Suppressor macrophage treated with lipopolysaccharide for 4 hours (primary cell): ENCODE measurements around the gene KLF13.
A peak's percentile ranks its signal among the peaks of the same experiment; 100 is the strongest.

Source experiments
- DNase-seq: peaks from one replicate; pipeline ENCODE4 v3.0.0-alpha.2; 2020

Gene KLF13

DNA sequence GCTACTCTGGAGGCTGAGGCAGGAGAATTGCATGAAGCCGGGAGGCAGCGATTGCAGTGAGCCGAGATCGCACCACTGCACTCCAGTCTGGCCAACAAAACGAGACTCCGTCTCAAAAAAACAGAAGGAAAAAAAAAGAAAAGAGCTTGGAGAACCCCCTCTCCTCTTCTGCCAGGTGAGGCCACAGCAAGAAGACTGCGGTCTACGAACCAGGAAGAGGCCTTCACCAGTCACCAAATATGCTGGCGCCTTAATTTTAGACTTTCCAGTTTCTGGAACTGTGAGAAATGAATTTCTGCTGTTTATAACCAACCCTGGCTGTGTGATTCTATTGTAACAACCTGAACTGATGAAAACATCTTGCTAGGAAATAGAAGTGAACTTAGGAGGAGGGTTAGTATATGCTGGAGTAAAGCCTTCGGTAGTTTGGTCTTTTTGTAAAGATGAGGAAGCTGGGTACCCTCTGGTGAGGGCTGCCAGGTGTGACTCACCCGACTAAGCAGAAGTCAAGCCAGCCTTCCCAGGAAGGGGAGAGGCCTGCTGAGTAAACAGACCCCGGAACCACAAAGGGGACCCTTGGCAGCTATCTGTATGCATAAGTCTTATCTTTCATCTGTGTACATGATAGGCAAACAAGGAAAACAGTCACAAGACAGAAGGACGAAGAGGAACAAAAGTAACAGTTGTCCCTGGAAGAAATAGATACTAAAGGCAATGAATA is 78.7 kb downstream of the KLF13 start:
- DNase-seq: peak; percentile 52

DNA sequence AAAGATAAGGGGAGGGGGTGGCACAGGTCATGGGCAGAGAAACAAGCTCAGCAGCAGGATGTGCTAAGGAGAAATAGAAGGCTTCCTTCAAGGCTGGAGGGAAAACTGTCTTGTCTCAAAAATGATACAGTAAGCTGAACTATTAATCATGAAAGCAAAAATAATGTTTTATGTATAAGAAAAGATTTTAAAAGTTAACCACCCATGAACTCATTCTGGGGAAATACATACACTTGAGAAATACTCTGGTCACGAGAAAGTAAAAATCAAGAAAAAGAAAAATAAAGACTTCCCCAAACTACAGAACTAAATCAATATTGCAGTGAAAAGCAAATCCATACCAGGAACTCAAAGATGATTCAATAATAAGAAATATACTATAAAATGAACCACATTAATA is 80.7 kb downstream of the KLF13 start:
- peak; percentile 46 for DNase-seq

DNA sequence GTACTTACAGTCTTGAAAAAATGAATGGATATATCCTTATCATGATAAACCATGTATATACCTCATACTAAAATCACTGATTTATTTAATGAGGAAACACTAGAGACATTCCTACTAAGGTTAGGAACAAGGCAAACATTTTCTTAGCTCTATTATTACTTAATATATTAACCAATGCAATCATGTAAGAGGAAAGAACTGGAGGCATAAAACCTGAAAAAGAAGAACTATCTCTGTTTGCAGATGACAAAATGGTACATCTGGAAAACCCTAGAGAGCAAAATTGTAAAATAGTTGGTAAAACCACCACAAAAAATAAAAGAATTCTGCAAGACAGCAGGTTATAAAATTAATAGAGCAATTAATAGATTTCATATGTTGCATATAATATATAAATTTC is 81.2 kb downstream of the KLF13 start:
- DNase-seq: no peak

DNA sequence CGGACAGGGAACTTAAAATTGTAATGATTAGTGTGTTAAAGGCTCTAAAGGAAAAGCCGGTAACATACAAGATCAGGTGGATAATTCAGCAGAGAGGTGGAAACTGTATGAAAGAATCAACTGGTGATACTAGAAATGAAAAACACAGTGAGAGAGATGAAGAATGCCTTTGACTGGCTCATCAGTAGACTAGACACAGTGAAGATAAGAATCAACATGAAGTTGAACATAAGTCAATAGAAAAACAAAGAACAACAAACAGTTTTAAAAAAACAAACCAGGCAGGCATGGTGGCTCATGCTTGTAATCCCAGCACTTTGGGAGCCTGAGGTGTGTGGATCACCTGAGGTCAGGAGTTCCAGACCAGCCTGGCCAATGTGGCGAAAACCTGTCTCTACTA is 82.1 kb downstream of the KLF13 start:
- no peak for DNase-seq

DNA sequence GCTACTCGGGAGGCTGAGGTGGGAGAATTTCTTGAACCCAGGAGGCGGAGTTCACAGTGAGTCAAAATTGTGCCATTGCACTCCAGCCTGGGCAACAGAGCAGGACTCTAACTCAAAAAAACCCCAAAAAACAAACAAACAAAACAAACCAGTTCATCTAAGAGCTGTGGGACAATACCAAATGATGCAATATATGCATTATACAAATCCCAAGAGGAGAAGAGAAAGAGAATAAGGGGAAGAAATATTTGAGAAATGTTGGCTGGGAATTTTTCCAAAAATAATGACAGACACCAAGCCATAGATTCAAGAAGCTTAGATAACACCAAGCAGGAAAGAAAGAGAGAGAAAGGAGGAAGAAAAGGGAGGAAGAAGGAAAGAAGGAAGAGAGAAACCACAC is 82.5 kb downstream of the KLF13 start:
- peak; percentile 68 for DNase-seq

DNA sequence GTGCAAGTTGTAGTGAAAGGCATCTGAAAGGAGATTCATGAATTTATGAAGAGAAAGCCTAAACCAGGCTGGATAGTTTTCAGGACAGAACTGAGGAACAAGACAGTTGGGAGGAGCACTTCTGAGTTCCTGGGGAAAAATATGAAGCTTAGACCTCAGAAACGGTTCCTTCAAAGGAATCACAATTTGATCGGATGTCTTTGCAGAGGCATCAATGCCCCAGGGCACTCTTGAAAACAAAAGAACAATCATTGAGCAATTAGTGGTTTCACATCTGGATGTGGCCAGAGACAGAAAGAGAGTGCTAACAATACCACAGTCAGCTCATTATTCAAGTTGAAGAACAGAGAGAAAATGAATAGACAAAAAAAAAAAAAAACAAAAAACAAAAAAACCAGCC is 86.2 kb downstream of the KLF13 start:
- no peak for DNase-seq

DNA sequence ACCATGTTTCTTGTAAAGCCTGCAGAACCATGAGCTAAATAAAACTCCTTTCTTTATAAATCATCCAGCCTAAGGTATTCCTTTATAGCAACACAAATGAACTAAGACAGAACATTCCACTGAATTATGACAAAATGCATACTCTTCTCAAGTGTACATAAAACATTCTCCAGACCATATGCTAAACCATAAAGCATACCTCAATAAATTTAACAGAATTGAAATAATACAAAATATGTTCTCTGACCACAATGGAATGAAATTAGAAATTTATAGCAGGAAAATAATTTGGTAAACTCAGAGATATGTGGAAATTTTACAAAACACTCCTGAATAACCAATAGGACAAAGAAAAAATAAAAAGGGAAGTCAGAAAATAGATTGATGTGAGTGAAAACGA is 88.6 kb downstream of the KLF13 start:
- no peak for DNase-seq

DNA sequence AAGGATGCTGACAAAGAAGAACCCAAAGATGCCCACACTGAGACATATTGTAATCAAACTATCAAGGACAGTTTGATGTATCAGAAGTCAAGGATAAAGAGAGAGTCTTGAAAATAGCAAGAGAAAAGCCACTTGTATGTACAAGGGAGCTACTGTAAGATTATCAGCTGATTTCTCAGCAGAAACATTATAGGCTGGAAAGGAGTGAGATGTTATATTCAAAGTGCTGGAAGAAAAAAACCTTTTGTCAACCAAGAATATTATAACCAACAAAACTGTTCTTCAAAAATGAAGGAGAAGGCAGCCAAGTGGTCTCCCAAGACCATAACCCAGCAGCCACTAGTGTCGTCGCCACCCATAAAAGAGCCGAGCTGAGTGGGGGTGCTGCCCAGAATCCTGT is 93.2 kb downstream of the KLF13 start:
- DNase-seq: no peak

DNA sequence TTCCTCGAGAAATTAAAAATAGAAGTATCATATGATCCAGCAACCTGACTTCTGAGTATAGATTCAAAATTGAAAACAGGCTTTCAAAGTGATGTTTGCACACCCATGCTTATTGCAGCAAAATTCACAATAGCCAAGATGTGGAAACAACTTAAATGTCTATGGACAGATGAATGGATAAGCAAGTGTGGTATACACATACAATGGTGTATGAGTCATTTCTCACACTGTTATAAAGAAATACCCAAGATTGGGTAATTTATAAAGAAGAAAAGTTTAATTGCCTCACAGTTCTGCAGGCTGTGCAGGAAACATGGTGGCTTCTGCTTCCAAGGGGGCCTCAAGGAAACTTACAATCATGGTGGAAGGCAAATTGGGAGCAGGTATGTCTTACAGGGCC is 100.8 kb downstream of the KLF13 start:
- peak; percentile 56 for DNase-seq
